Stimulated activated CD8-positive, alpha-beta memory T cell treated with anti-CD3 and anti-CD28 coated beads, Interleukin-15, amount 100 ng/mL, for 48 hours (primary cell): Measurements from ENCODE around the gene MAEA.

Experiments used
- DNase-seq, 2 donors: peaks; one replicate each; pipeline ENCODE4 v3.0.0-alpha.2; 2020; ENCODE audit warnings: low read depth in 2 of 2

The MAEA gene

GRCh38 chr4:1249731-1250526, 39.8 kb upstream of the MAEA start:
- peak in 1 of 2 donors; percentile 32 for DNase-seq

- no peak for DNase-seq
Observed at GRCh38 chr4:1250527-1250812, 39.2 kb upstream of the MAEA start.

- no peak for DNase-seq
Observed at GRCh38 chr4:1250921-1251772, 38.5 kb upstream of the MAEA start.

- no peak for DNase-seq
Observed at GRCh38 chr4:1251773-1252066, 38.0 kb upstream of the MAEA start.

- DNase-seq = no peak
Observed at GRCh38 chr4:1252928-1253492, 36.7 kb upstream of the MAEA start.

- DNase-seq = no peak
Observed at GRCh38 chr4:1253831-1254230, 35.9 kb upstream of the MAEA start.

- no peak for DNase-seq
Observed at GRCh38 chr4:1255151-1255550, 34.5 kb upstream of the MAEA start.

GRCh38 chr4:1255699-1256098, 34.0 kb upstream of the MAEA start:
- DNase-seq = no peak

GRCh38 chr4:1258457-1258856, 31.2 kb upstream of the MAEA start:
- DNase-seq = no peak

GRCh38 chr4:1259966-1260365, 29.7 kb upstream of the MAEA start:
- DNase-seq = no peak

- no peak for DNase-seq
Observed at GRCh38 chr4:1260418-1261106, 29.1 kb upstream of the MAEA start.

GRCh38 chr4:1261107-1261928, 28.4 kb upstream of the MAEA start:
- DNase-seq = no peak

GRCh38 chr4:1264942-1265341, 24.7 kb upstream of the MAEA start:
- DNase-seq = no peak

GRCh38 chr4:1265351-1265750, 24.3 kb upstream of the MAEA start:
- DNase-seq = no peak

- DNase-seq = no peak
Observed at GRCh38 chr4:1266881-1267763, 22.6 kb upstream of the MAEA start.

GRCh38 chr4:1269209-1269608, 20.5 kb upstream of the MAEA start:
- DNase-seq = no peak

GRCh38 chr4:1271686-1272085, 18.0 kb upstream of the MAEA start:
- DNase-seq = no peak

- no peak for DNase-seq
Observed at GRCh38 chr4:1274871-1275270, 14.8 kb upstream of the MAEA start.

GRCh38 chr4:1276984-1277383, 12.7 kb upstream of the MAEA start:
- DNase-seq = no peak
